ENCODE measurements around the gene TFEC.

- TF ChIP-seq CTCF (IDR thresholded peaks at IDR 0.05) (no peak), RCOR1 (IDR thresholded peaks at IDR 0.05; ENCODE audit: low read depth, low read length) (no peak), EP300 (IDR thresholded peaks at IDR 0.05) (no peak), POLR2A (IDR thresholded peaks at IDR 0.05; ENCODE audit: low read length) (no peak), TP53 (CRISPR knock-in tag; IDR thresholded peaks at IDR 0.05) (no peak), REST (IDR thresholded peaks at IDR 0.05) (no peak), CEBPB (IDR thresholded peaks at IDR 0.05) (no peak), USF2 (IDR thresholded peaks at IDR 0.05) (no peak), CBX8 (IDR thresholded peaks at IDR 0.05) (no peak), ESRRA (IDR thresholded peaks at IDR 0.05; ENCODE audit: borderline replicate concordance, low read length) (no peak), MAX (IDR thresholded peaks at IDR 0.05) (no peak)
Measured at GRCh38 chr7:116052006-116052405, 21.4 kb upstream of the TFEC start.

All from A549 (cell line).